ENCODE results near the gene CD209.
"Not testable (repeated sequence)": the region's sequence is repeated elsewhere in the genome, so short reads cannot be mapped to it uniquely, and the experiment has no call there.

DNA sequence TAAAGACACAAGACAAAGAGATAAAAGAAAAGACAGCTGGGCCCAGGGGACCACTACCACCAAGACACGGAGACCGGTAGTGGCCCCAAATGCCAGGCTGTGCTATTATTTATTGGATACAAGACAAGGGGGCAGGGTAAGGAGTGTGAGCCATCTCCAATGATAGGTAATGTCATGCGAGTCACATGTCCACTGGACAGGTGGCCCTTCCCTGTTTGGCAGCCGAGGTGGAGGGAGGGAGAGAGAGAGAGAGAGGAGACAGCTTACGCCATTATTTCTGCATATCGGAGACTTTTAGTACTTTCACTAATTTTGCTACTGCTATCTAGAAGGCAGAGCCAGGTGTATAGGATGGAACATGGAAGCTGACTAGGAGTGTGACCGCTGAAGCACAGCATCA, 45.4 kb upstream of the CD209 start:
- TF ChIP-seq, protein P1, sequence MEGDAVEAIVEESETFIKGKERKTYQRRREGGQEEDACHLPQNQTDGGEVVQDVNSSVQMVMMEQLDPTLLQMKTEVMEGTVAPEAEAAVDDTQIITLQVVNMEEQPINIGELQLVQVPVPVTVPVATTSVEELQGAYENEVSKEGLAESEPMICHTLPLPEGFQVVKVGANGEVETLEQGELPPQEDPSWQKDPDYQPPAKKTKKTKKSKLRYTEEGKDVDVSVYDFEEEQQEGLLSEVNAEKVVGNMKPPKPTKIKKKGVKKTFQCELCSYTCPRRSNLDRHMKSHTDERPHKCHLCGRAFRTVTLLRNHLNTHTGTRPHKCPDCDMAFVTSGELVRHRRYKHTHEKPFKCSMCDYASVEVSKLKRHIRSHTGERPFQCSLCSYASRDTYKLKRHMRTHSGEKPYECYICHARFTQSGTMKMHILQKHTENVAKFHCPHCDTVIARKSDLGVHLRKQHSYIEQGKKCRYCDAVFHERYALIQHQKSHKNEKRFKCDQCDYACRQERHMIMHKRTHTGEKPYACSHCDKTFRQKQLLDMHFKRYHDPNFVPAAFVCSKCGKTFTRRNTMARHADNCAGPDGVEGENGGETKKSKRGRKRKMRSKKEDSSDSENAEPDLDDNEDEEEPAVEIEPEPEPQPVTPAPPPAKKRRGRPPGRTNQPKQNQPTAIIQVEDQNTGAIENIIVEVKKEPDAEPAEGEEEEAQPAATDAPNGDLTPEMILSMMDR (IDR thresholded peaks at IDR 0.05): not testable (repeated sequence)
- TF ChIP-seq EP300, POLR2A, POLR2AphosphoS5 (IDR thresholded peaks at IDR 0.05): not testable (repeated sequence)

Data from upper lobe of left lung (tissue), 4 donors.